ENCODE results near the gene MPZL2. TPM values are rescaled to one million over a fixed set of nuclear protein-coding genes. Genes with fewer than 3 reads are reported as not detected.

MPZL2 gene
- total RNA-seq, 1 experiment from 2014 or later, result 1.8 TPM

- peak; percentile 69; the same call in 1 of the 2 replicates for ATAC-seq
- POLR2A ChIA-PET, result interaction anchor here (0.7 kb wide), 1 partner anchor 145 kb away, joined by 4 read pairs; no protein-coding TSS in a partner anchor
- no TSS peak for BruUV-seq (replicated peaks)
Observed at GRCh38 chr11:118287006-118287405, 22.9 kb upstream of the MPZL2 start.

GRCh38 chr11:118286545-118286944 is 22.4 kb upstream of the MPZL2 start:
- no peak overlapping the region for H3K4me3 ChIP-seq (ENCODE audit: low read depth in 2 of 2, low read length in 2 of 2)
- intact Hi-C loops (cut with micrococcal nuclease; ENCODE audit: unreplicated experiment) (no loop called here), in situ Hi-C loops (cut with HindIII; ENCODE audit: low pct_unique_long_range_greater_than_20kb, low sequenced_read_pairs) (no loop called here)
- DNase-seq (ENCODE audit: low read depth, low spot score) (no peak), ATAC-seq (no peak)
- TF ChIP-seq POLR2AphosphoS5 (IDR thresholded peaks at IDR 0.05; ENCODE audit: low read depth, low read length) (no peak), TCF7L2 (IDR thresholded peaks at IDR 0.05; ENCODE audit: low read depth, low read length) (no peak), CTCF (IDR thresholded peaks at IDR 0.05) (no peak), REST (IDR thresholded peaks at IDR 0.05; ENCODE audit: insufficient read depth in 1 of 2, low read depth in 2 of 2, low read length in 1 of 2) (no peak), SIN3A (IDR thresholded peaks at IDR 0.05; ENCODE audit: borderline replicate concordance, insufficient read depth, low read depth, low read length) (no peak)
- no TSS peak for BruUV-seq (replicated peaks)
- ChIA-PET CTCF (no interaction called here), POLR2A (interaction anchor here (0.6 to 0.7 kb wide), 2 partner anchors 145 to 421 kb away, joined by 4 read pairs; no protein-coding TSS in a partner anchor)
- peaks cover 9% of the 10 kb centered on the region; the same call in 1 of the 2 replicates for H3K27me3 ChIP-seq (ENCODE audit: control insufficient read depth, insufficient read depth, low read length)
- no peaks in the 10 kb centered on the region for H3K9me3 ChIP-seq (ENCODE audit: control insufficient read depth, insufficient read depth, low read depth, low read length)
- no peaks in the 10 kb centered on the region; the same call in 1 of the 2 replicates for H3K4me1 ChIP-seq (ENCODE audit: control insufficient read depth, insufficient read depth, low read length)
- H3K27ac ChIP-seq (ENCODE audit: low read length), result no peak overlapping the region
- no peaks in the 10 kb centered on the region for H3K36me3 ChIP-seq (ENCODE audit: control insufficient read depth, insufficient read depth, low read length)

More at GRCh38 chr11:118287006-118287405, 22.9 kb upstream of the MPZL2 start:
- in situ Hi-C loops (cut with HindIII; ENCODE audit: low pct_unique_long_range_greater_than_20kb, low sequenced_read_pairs) (no loop called here), intact Hi-C loops (cut with micrococcal nuclease; ENCODE audit: unreplicated experiment) (no loop called here)
- no peak for DNase-seq (ENCODE audit: low read depth, low spot score)
- no peaks in the 10 kb centered on the region for H3K36me3 ChIP-seq (ENCODE audit: control insufficient read depth, insufficient read depth, low read length)
- no peaks in the 10 kb centered on the region; the same call in 1 of the 2 replicates for H3K4me1 ChIP-seq (ENCODE audit: control insufficient read depth, insufficient read depth, low read length)
- no peak for TF ChIP-seq SIN3A (IDR thresholded peaks at IDR 0.05; ENCODE audit: borderline replicate concordance, insufficient read depth, low read depth, low read length)
- TF ChIP-seq CTCF (IDR thresholded peaks at IDR 0.05), result no peak
- TF ChIP-seq POLR2AphosphoS5 (IDR thresholded peaks at IDR 0.05; ENCODE audit: low read depth, low read length), result no peak
- no peak for TF ChIP-seq REST (IDR thresholded peaks at IDR 0.05; ENCODE audit: insufficient read depth in 1 of 2, low read depth in 2 of 2, low read length in 1 of 2)
- peak; percentile 84 for TF ChIP-seq TCF7L2 (IDR thresholded peaks at IDR 0.05; ENCODE audit: low read depth, low read length)
- H3K27me3 ChIP-seq (ENCODE audit: control insufficient read depth, insufficient read depth, low read length), result peaks cover 12% of the 10 kb centered on the region; the same call in 1 of the 2 replicates
- H3K27ac ChIP-seq (ENCODE audit: low read length), result no peak overlapping the region
- H3K4me3 ChIP-seq (ENCODE audit: low read depth in 2 of 2, low read length in 2 of 2), result no peak overlapping the region
- CTCF ChIA-PET, result interaction anchor here (0.5 kb wide), 1 partner anchor 115 kb away, joined by 3 read pairs; no protein-coding TSS in a partner anchor
- no peaks in the 10 kb centered on the region for H3K9me3 ChIP-seq (ENCODE audit: control insufficient read depth, insufficient read depth, low read depth, low read length)

All from Panc1 (cell line).